NCI-H2029 (cell line): ENCODE data around the gene NOSIP.

Source experiments
- DNase-seq: peaks from one replicate; lab custom pipeline; 2025; lab: John Stamatoyannopoulos, UW

NOSIP gene

GRCh38 chr19:49573009-49573408 lies 7.3 kb downstream of the NOSIP start:
- DNase-seq: no peak

- no peak for DNase-seq
Observed at GRCh38 chr19:49570997-49571676, 9.2 kb downstream of the NOSIP start.

- DNase-seq: peak; percentile 71
Observed at GRCh38 chr19:49570138-49570856, 10.1 kb downstream of the NOSIP start.

GRCh38 chr19:49567861-49568441 lies 12.4 kb downstream of the NOSIP start:
- DNase-seq: no peak

GRCh38 chr19:49566302-49566701 lies 14.1 kb downstream of the NOSIP start:
- DNase-seq: no peak

- DNase-seq: no peak
Observed at GRCh38 chr19:49565261-49565660, 15.1 kb downstream of the NOSIP start.

- no peak for DNase-seq
Observed at GRCh38 chr19:49564616-49565045, 15.7 kb downstream of the NOSIP start.

GRCh38 chr19:49560358-49560900 lies 19.9 kb downstream of the NOSIP start:
- DNase-seq: no peak

GRCh38 chr19:49559928-49560327 lies 20.4 kb downstream of the NOSIP start:
- DNase-seq: no peak

- no peak for DNase-seq
Observed at GRCh38 chr19:49559443-49559842, 20.9 kb downstream of the NOSIP start.

- DNase-seq: no peak
Observed at GRCh38 chr19:49558591-49558990, 21.8 kb downstream of the NOSIP start.

GRCh38 chr19:49557641-49558325 lies 22.6 kb downstream of the NOSIP start:
- DNase-seq: no peak

GRCh38 chr19:49556412-49557398 lies 23.7 kb downstream of the NOSIP start:
- no peak for DNase-seq

GRCh38 chr19:49555600-49556411 lies 24.6 kb downstream of the NOSIP start:
- DNase-seq: peak; percentile 9

GRCh38 chr19:49554701-49555181 lies 25.6 kb downstream of the NOSIP start:
- DNase-seq: no peak

- DNase-seq: no peak
Observed at GRCh38 chr19:49553451-49554271, 26.7 kb downstream of the NOSIP start.

- no peak for DNase-seq
Observed at GRCh38 chr19:49552749-49553148, 27.6 kb downstream of the NOSIP start.

- DNase-seq: no peak
Observed at GRCh38 chr19:49551531-49551930, 28.8 kb downstream of the NOSIP start.

- no peak for DNase-seq
Observed at GRCh38 chr19:49549045-49549444, 31.3 kb downstream of the NOSIP start.
